ENCODE measurements around the gene PXYLP1. TPM values are rescaled to one million over a fixed set of nuclear protein-coding genes. Genes with fewer than 3 reads are reported as not detected.

PXYLP1 gene
- total and polyA plus RNA-seq, 9 of the 15 experiments (the other 6 are each of a cell fraction or from before 2014, with no cell fraction given): 0.80 to 2.9 (median 1.3) TPM

DNA sequence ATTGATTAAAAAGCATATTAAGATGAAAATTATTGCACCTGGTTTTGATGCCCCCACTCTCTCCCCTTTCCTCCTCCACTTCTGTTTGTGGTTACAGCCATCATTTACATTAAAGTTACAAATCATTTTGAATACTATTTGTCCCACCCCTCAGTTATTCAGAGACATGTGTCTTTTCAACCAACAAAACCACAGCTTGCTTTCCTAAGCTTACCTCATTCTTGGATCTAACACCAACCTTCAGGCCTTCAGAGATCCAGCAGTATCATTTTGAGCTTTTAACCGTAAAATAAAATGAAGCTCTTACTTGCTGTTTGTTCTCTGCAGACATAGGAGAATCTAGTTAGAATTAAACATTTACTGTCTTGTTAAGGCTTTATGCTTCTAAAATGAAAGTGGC, 4.7 kb downstream of the PXYLP1 start:
- in situ Hi-C loops (cut with MboI): loop anchor here (5.0 kb wide), 1 partner anchor 216 kb away; no protein-coding TSS in a partner anchor
- no peak for ATAC-seq
- intact Hi-C loops (cut with micrococcal nuclease): no loop called here
- ChIA-PET CTCF (ENCODE audit: low intra/inter-chr PET ratio) (interaction anchor here (1.4 kb wide), 1 partner anchor 20 kb away, joined by 4 read pairs; no protein-coding TSS in a partner anchor), POLR2A (interaction anchor here (2.2 kb wide), 1 partner anchor 10 kb away, joined by 5 read pairs; no protein-coding TSS in a partner anchor)
- H2AFZ ChIP-seq (ENCODE audit: low read depth, low read length): no peak overlapping the region
- peaks cover 15 to 24% of the 10 kb centered on the region in 2 experiments for H3K4me1 ChIP-seq (replicated peaks in 1 of 2; ENCODE audit: control insufficient read depth in 2 of 2, insufficient read depth in 2 of 2, low read length in 2 of 2)
- no peaks in the 10 kb centered on the region for H3K36me3 ChIP-seq (ENCODE audit: control insufficient read depth, insufficient read depth, low read length)
- 19% methylated on average over 1 of the region's 1 CpG for WGBS (ENCODE audit: insufficient coverage, low coverage, missing lambda C conversion rate)
- TF ChIP-seq ZNF766 (CRISPR knock-in tag; conservative IDR thresholded peaks at IDR 0.05): no peak
- no peak for TF ChIP-seq KLF16 (IDR thresholded peaks at IDR 0.05)
- TF ChIP-seq, protein P1, sequence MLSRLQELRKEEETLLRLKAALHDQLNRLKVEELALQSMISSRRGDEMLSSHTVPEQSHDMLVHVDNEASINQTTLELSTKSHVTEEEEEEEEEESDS (CRISPR knock-in tag; IDR thresholded peaks at IDR 0.05): no peak
- TF ChIP-seq, protein P2, sequence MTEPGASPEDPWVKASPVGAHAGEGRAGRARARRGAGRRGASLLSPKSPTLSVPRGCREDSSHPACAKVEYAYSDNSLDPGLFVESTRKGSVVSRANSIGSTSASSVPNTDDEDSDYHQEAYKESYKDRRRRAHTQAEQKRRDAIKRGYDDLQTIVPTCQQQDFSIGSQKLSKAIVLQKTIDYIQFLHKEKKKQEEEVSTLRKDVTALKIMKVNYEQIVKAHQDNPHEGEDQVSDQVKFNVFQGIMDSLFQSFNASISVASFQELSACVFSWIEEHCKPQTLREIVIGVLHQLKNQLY (CRISPR knock-in tag; conservative IDR thresholded peaks at IDR 0.05): no peak
- TF ChIP-seq RFX1 (IDR thresholded peaks at IDR 0.05): no peak
- TF ChIP-seq ZNF717 (CRISPR knock-in tag; IDR thresholded peaks at IDR 0.05): no peak
- no peak for TF ChIP-seq RNF2 (IDR thresholded peaks at IDR 0.05)
- no peak for TF ChIP-seq EP300 (IDR thresholded peaks at IDR 0.05; ENCODE audit: low read length)
- no peak for TF ChIP-seq ZNF561 (CRISPR knock-in tag; conservative IDR thresholded peaks at IDR 0.05)
- no peak for TF ChIP-seq TRIM28 (IDR thresholded peaks at IDR 0.05)
- no peak for TF ChIP-seq ILK (tag; IDR thresholded peaks at IDR 0.05; ENCODE audit: borderline replicate concordance, low read depth)
- TF ChIP-seq ZNF23 (CRISPR knock-in tag; IDR thresholded peaks at IDR 0.05): no peak
- no peak for TF ChIP-seq CTBP1 (IDR thresholded peaks at IDR 0.05; ENCODE audit: borderline replicate concordance)
- TF ChIP-seq ARID2 (IDR thresholded peaks at IDR 0.05): no peak
- TF ChIP-seq EZH2 (IDR thresholded peaks at IDR 0.05; ENCODE audit: borderline replicate concordance, low read depth, low read length): no peak
- TF ChIP-seq, protein P3, sequence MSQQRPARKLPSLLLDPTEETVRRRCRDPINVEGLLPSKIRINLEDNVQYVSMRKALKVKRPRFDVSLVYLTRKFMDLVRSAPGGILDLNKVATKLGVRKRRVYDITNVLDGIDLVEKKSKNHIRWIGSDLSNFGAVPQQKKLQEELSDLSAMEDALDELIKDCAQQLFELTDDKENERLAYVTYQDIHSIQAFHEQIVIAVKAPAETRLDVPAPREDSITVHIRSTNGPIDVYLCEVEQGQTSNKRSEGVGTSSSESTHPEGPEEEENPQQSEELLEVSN (IDR thresholded peaks at IDR 0.05; ENCODE audit: borderline replicate concordance in 1 of 2, extremely low read depth in 1 of 2, insufficient read depth in 1 of 2, insufficient read length in 1 of 2, low read depth in 1 of 2, low read length in 1 of 2, poor library complexity in 1 of 2, severe bottlenecking in 1 of 2): no peak
- TF ChIP-seq ZNF444 (CRISPR knock-in tag; IDR thresholded peaks at IDR 0.05): no peak
- no TSS peak for BruUV-seq (replicated peaks)
- H3K27me3 ChIP-seq (ENCODE audit: control insufficient read depth in 2 of 2, insufficient read depth in 2 of 2, low read length in 2 of 2): peaks cover 13 to 54% of the 10 kb centered on the region in 2 experiments; a peak in 4 of 5 replicates
- H3K27ac ChIP-seq (ENCODE audit: extremely low read depth, low read depth, low read length): no peak overlapping the region
- FAIRE-seq: no peak
- H3K4me3 ChIP-seq: no peak overlapping the region
- peaks cover 4% of the 10 kb centered on the region; the same call in 1 of the 2 replicates for H4K20me1 ChIP-seq (replicated peaks; ENCODE audit: control insufficient read depth, insufficient read depth, low read length)
- H3K9me1 ChIP-seq (ENCODE audit: control insufficient read depth, insufficient read depth, low read length): no peaks in the 10 kb centered on the region
- H3K9me3 ChIP-seq (replicated peaks; ENCODE audit: control insufficient read depth, insufficient read depth, low read depth, low read length): no peaks in the 10 kb centered on the region
- H3K79me2 ChIP-seq (ENCODE audit: control insufficient read depth, insufficient read depth, low read length): no peaks in the 10 kb centered on the region
- H3K4me2 ChIP-seq (ENCODE audit: insufficient read depth, low read length): no peak overlapping the region
- no peak overlapping the region for H3K9ac ChIP-seq (ENCODE audit: insufficient read depth in 1 of 2, low read depth in 2 of 2, low read length in 2 of 2)
- no peak for DNase-seq (ENCODE audit: extremely low read depth in 1 of 4, low spot score in 3 of 4)

All from K562 (cell line).